Activated T-helper 1 cell treated with anti-CD3 and anti-CD28 coated beads, Interleukin-12 subunit alpha, Interleukin-12 subunit beta, Interleukin-2, Interleukin-4 antibody, amounts not matched to agents 30 ng/mL and 10 ng/mL and 1 ng/mL, durations not matched to agents 14 hours and 24 hours and 36 hours (primary cell): ENCODE results near the gene ADGRB3. TPM values are rescaled to one million over a fixed set of nuclear protein-coding genes. Genes with fewer than 3 reads are reported as not detected.
"Not testable (repeated sequence)": the region's sequence is repeated elsewhere in the genome, so short reads cannot be mapped to it uniquely, and the experiment has no call there.

Experiments
- DNase-seq: peaks from one replicate; pipeline ENCODE4 v3.0.0; 2021; ENCODE audit warnings: low spot score
- H3K27ac Mint-ChIP-seq: one replicate; pipeline ENCODE4 v1.8.0; 2021; ENCODE audit warnings: mild to moderate bottlenecking, mixed read lengths
- H3K27me3 Mint-ChIP-seq: one replicate; pipeline ENCODE4 v1.8.0; 2022; ENCODE audit warnings: mild to moderate bottlenecking, moderate library complexity, mixed read lengths; ENCODE audit not compliant: insufficient read depth
- H3K36me3 Mint-ChIP-seq: one replicate; pipeline ENCODE4 v1.8.0; 2021; ENCODE audit warnings: low read depth, mixed read lengths
- H3K4me1 Mint-ChIP-seq: one replicate; pipeline ENCODE4 v1.8.0; 2021; ENCODE audit warnings: low read depth, mixed read lengths
- H3K4me3 Mint-ChIP-seq: one replicate; pipeline ENCODE4 v1.8.0; 2021; ENCODE audit warnings: mild to moderate bottlenecking, moderate library complexity, mixed read lengths
- H3K9me3 Mint-ChIP-seq: one replicate; pipeline ENCODE4 v1.8.0; 2021; ENCODE audit warnings: mixed read lengths
- intact Hi-C: fragments of 100-400 bp; cut with micrococcal nuclease; formaldehyde crosslinking; loops from one replicate; pipeline ENCODE4 v1.15.1; 2024
- total RNA-seq: library from RNA; stranded (reverse); gene quantifications from 2 replicates; pipeline ENCODE4 v1.2.3, GENCODE V29; 2022

ADGRB3 gene
- total RNA-seq, 1 donor from 2014 or later, result not detected

DNA sequence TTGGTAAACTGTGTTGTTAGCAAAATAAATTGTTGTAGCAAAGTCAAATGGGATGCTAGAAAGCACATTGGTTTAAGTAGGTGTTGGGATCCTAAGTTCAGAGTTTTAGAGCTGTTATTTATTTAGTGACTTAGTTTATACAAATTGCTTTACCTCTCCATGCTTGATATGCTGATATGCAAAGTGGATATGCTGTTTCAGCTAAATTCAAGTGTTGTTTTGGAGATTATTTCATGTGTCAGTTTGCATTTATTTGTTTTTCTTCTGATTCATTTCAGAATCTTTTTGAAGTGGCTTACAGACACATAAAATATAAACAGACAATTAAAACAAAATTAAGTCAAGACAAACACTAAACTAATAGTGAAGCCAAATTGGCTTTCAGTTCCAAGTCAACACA is 203.5 kb downstream of the ADGRB3 start:
- DNase-seq, result no peak
- Mint-ChIP-seq H3K4me3 (no peak overlapping the region), H3K27ac (no peak overlapping the region), H3K9me3 (no peaks in the 10 kb centered on the region), H3K27me3 (no peaks in the 10 kb centered on the region), H3K36me3 (no peaks in the 10 kb centered on the region), H3K4me1 (no peaks in the 10 kb centered on the region)
- intact Hi-C loops, result no loop called here

DNA sequence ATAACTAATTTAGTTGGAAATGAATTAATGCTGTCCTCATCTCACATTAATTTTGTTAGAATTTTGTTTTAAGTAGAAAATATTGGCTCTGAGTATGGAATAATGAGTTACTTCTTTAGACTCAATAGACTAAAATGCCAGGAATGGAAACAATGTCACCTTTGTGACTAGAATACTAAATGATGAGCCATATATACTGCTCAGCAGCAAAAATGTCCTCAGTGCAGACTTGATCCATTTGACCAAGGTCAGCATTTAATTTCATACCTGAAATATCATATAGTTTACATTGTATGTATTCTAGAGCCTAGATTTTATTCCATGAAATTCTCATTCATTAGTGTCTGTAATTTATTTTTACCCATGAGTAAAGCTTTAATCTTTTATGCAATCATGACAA is 217.7 kb downstream of the ADGRB3 start:
- H3K9me3 Mint-ChIP-seq, result peaks cover 2% of the 10 kb centered on the region
- intact Hi-C loops, result no loop called here
- no peaks in the 10 kb centered on the region for H3K36me3 Mint-ChIP-seq
- H3K4me3 Mint-ChIP-seq, result no peak overlapping the region
- H3K4me1 Mint-ChIP-seq, result no peaks in the 10 kb centered on the region
- no peaks in the 10 kb centered on the region for H3K27me3 Mint-ChIP-seq
- no peak for DNase-seq
- H3K27ac Mint-ChIP-seq, result no peak overlapping the region

DNA sequence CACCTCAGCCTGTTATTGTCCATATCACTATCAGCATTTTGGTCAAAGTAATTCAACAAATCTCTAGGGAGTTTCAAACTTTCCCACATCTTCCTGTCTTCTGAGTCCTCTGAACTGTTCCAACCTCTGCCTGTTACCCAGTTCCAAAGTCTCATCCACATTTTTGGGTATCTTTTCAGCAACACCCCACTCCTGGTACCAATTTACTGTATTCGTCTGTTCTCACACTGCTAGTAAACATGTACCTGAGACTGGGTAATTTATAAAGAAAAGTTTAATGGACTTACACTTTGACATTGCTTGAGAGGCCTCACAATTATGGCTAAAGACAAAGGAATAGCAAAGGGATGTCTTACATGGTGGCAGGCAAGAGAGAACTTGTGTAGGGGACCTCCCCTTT is 224.2 kb downstream of the ADGRB3 start:
- Mint-ChIP-seq H3K27ac (no peak overlapping the region), H3K4me3 (no peak overlapping the region), H3K9me3 (peaks cover 18% of the 10 kb centered on the region), H3K36me3 (no peaks in the 10 kb centered on the region), H3K27me3 (no peaks in the 10 kb centered on the region), H3K4me1 (no peaks in the 10 kb centered on the region)
- intact Hi-C loops, result no loop called here
- DNase-seq, result no peak

- Mint-ChIP-seq H3K36me3 (no peaks in the 10 kb centered on the region), H3K9me3 (peaks cover 8% of the 10 kb centered on the region), H3K27me3 (no peaks in the 10 kb centered on the region), H3K4me1 (no peaks in the 10 kb centered on the region), H3K27ac (no peak overlapping the region), H3K4me3 (no peak overlapping the region)
- DNase-seq, result no peak
- intact Hi-C loops, result no loop called here
Measured at GRCh38 chr6:68868646-68869045, 233.6 kb downstream of the ADGRB3 start.

- intact Hi-C loops, result no loop called here
- H3K4me3 Mint-ChIP-seq, result no peak overlapping the region
- no peaks in the 10 kb centered on the region for H3K27me3 Mint-ChIP-seq
- no peaks in the 10 kb centered on the region for H3K4me1 Mint-ChIP-seq
- H3K9me3 Mint-ChIP-seq, result no peaks in the 10 kb centered on the region
- no peak for DNase-seq
- no peaks in the 10 kb centered on the region for H3K36me3 Mint-ChIP-seq
- no peak overlapping the region for H3K27ac Mint-ChIP-seq
Measured at GRCh38 chr6:68873236-68873635, 238.2 kb downstream of the ADGRB3 start.

DNA sequence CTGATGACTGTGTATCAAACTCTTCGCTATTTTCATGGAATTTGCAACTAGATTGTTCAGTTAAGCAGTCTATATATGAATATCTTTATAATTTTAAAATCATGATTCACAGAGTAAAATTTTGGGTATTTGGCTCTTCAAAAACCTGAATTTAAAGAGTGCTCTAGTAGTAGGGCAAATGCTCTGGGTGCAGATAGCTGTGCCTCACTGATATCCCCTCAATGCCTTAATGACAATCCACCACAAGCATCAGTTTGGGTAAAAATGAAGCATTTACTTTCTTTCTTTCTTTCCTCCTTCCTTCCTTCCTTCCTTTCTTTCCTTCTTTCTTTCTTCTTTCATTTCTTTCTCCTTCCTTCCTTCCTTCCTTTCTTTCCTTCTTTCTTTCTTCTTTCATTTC is 239.7 kb downstream of the ADGRB3 start:
- no peaks in the 10 kb centered on the region for H3K27me3 Mint-ChIP-seq
- H3K4me1 Mint-ChIP-seq, result no peaks in the 10 kb centered on the region
- DNase-seq, result no peak
- intact Hi-C loops, result no loop called here
- no peak overlapping the region for H3K4me3 Mint-ChIP-seq
- H3K36me3 Mint-ChIP-seq, result no peaks in the 10 kb centered on the region
- H3K9me3 Mint-ChIP-seq, result no peaks in the 10 kb centered on the region
- no peak overlapping the region for H3K27ac Mint-ChIP-seq

DNA sequence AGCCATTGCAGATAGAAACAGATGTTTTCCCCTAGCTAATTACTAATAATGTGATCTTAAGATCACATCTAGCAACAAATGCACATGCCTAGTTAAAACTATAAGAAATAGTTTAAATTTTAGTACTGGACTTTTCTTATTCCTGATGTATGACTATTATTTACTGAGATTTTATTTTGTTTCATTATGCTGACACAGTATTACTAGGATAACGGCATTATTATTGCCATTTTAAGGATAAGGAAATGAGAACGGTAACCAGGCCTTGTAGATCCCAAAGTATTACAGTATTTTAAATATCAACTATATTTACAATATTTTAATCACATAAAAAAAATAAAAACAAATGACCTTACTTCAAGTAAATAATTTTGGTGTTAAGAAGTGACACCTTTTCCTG is 240.3 kb downstream of the ADGRB3 start:
- Mint-ChIP-seq H3K9me3 (no peaks in the 10 kb centered on the region), H3K36me3 (no peaks in the 10 kb centered on the region), H3K4me3 (no peak overlapping the region), H3K4me1 (no peaks in the 10 kb centered on the region), H3K27ac (no peak overlapping the region), H3K27me3 (no peaks in the 10 kb centered on the region)
- DNase-seq, result no peak
- intact Hi-C loops, result no loop called here

- intact Hi-C loops, result loop anchor here (2.0 kb wide), 1 partner anchor 92 kb away; no protein-coding TSS in a partner anchor
- no peak overlapping the region for H3K4me3 Mint-ChIP-seq
- H3K4me1 Mint-ChIP-seq, result no peaks in the 10 kb centered on the region
- H3K27ac Mint-ChIP-seq, result no peak overlapping the region
- no peaks in the 10 kb centered on the region for H3K36me3 Mint-ChIP-seq
- no peak for DNase-seq
- no peaks in the 10 kb centered on the region for H3K9me3 Mint-ChIP-seq
- no peaks in the 10 kb centered on the region for H3K27me3 Mint-ChIP-seq
Measured at GRCh38 chr6:68876792-68877493, 241.9 kb downstream of the ADGRB3 start.

DNA sequence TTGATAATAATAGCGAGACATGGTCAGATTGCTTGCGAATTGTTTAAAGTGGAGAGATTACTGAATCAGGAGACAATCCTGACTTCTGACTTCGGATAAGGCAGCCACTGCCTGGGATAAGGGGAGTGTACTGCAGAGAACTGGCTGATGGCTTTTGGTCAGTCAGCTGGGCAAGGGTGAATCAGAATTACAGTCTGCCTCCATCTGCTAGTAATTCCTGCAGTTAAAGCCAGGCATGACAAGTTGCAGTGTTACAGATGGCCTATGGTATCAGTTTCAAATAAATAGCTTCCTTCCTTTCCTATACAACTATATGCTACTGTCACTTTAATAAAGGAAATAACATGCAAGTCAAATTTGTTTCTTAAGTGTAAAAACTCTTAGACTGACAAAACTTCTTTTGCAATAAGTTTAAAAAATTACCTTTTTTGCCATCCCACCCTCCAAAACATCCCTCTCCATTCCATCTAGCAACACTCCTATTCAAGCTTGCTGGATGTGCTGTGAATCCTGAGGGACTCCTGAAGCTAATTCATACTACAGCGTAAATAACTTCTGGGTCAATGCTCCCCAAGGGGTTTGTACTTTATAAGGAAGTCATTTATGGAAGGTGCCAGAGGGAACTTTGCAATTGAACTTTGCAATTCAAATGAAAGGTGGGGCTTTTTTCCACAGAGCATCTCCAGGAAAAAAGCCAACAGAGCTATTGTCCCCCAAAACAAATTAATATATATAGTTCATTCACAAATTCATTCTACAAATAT is 245.2 kb downstream of the ADGRB3 start:
- intact Hi-C loops, result no loop called here
- no peak overlapping the region for H3K27ac Mint-ChIP-seq
- no peak overlapping the region for H3K4me3 Mint-ChIP-seq
- DNase-seq, result no peak
- no peaks in the 10 kb centered on the region for H3K4me1 Mint-ChIP-seq
- H3K27me3 Mint-ChIP-seq, result no peaks in the 10 kb centered on the region
- H3K9me3 Mint-ChIP-seq, result no peaks in the 10 kb centered on the region
- no peaks in the 10 kb centered on the region for H3K36me3 Mint-ChIP-seq

- H3K27ac Mint-ChIP-seq, H3K9me3 Mint-ChIP-seq, H3K27me3 Mint-ChIP-seq, H3K4me3 Mint-ChIP-seq, DNase-seq, intact Hi-C loops, H3K36me3 Mint-ChIP-seq, H3K4me1 Mint-ChIP-seq: not testable (repeated sequence)
Measured at GRCh38 chr6:68883325-68883724, 248.2 kb downstream of the ADGRB3 start.

GRCh38 chr6:68891419-68891818 is 256.3 kb downstream of the ADGRB3 start:
- Mint-ChIP-seq H3K27ac (no peak overlapping the region), H3K27me3 (no peaks in the 10 kb centered on the region)

GRCh38 chr6:68892452-68892851 is 257.4 kb downstream of the ADGRB3 start:
- Mint-ChIP-seq H3K27me3 (no peaks in the 10 kb centered on the region), H3K27ac (no peak overlapping the region), H3K4me3 (no peak overlapping the region), H3K4me1 (no peaks in the 10 kb centered on the region), H3K36me3 (no peaks in the 10 kb centered on the region), H3K9me3 (no peaks in the 10 kb centered on the region)
- no peak for DNase-seq
- intact Hi-C loops, result no loop called here

More at GRCh38 chr6:68891419-68891818, 256.3 kb downstream of the ADGRB3 start:
- H3K36me3 Mint-ChIP-seq, result no peaks in the 10 kb centered on the region
- no peaks in the 10 kb centered on the region for H3K4me1 Mint-ChIP-seq
- DNase-seq, result no peak
- H3K4me3 Mint-ChIP-seq, result no peak overlapping the region
- intact Hi-C loops, result no loop called here
- H3K9me3 Mint-ChIP-seq, result no peaks in the 10 kb centered on the region

- Mint-ChIP-seq H3K4me1 (no peaks in the 10 kb centered on the region), H3K27me3 (no peaks in the 10 kb centered on the region), H3K9me3 (no peaks in the 10 kb centered on the region), H3K27ac (no peak overlapping the region), H3K4me3 (no peak overlapping the region), H3K36me3 (no peaks in the 10 kb centered on the region)
- no peak for DNase-seq
- intact Hi-C loops, result no loop called here
Measured at GRCh38 chr6:68895929-68896328, 260.8 kb downstream of the ADGRB3 start.
